GM18520 (cell line): ENCODE measurements around the gene RHBDD1.

Experiments
- ATAC-seq: cut with Tn5 transposase; IDR thresholded peaks from one replicate; pipeline ENCODE4 v1.9.1; 2021; ENCODE audit not compliant: unreplicated experiment

Gene RHBDD1

GRCh38 chr2:226835796-226836547 lies at the start of gene RHBDD1:
Gene RHBDD1 (plus strand): TSS chr2:226836054. CDS start chr2:226864694, 28,640 bp downstream.
- ATAC-seq, result peak; percentile 71

DNA sequence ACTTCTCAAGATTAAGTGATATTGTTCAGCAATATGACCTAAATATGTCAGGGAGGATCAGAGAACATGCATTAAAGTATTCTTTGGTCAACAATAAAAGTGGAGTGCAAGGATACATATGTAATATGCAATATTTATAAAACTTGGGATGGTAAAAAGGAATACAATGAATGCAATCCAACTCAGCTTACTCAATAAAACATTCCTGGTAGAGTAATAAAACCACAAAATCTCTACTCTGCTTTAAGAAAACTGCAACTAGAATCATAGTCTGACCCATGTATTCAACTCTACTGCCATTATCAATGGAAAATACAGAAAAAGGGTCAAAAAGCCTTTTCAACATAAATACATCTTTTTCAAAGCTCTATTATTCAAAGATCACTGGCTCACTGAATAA lies 47.8 kb upstream of the RHBDD1 start:
- no peak for ATAC-seq

- ATAC-seq, result no peak
These were observed 46.9 kb upstream of the RHBDD1 start for GRCh38 chr2:226788881-226789490.

DNA sequence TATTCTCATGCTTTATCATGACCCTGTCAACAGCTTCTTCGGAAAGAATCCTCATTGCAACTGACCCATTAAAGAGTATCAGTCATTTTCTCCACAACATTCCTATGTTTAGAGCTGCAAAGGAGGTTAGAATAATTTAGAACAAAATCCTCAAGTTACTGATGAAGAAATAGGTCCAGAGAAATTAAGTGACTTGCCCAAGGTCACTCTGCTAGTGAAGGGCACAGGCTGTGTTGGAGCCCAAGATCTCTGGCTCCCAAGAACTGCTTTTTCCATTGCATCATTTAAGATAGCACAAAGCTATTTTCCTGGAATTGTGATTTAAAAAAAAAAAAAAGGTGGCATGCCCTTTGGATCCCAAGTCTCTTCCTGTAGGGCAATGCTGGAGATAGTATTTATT lies 45.8 kb upstream of the RHBDD1 start:
- no peak for ATAC-seq

DNA sequence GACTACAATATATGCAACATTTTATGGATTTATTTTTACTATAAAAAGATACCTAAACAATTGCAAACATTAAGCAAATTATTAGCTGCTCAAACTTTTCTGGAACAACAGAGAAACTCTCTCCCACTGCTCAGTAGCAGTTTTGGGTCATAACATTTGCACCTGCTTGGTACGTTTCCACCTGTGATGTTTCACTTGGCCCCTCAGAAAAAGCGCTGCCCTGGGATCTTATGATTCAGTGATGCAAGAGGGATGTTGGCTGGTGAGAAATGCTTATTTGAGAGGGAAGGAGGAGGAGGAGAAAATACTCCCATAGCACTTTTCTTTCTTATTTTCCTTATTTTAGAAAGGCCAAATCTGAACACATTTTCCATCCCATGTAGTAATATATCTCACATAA lies 45.4 kb upstream of the RHBDD1 start:
- no peak for ATAC-seq

GRCh38 chr2:226791056-226791486 lies 44.8 kb upstream of the RHBDD1 start:
- ATAC-seq, result peak; percentile 42

GRCh38 chr2:226791487-226792081 lies 44.3 kb upstream of the RHBDD1 start:
- peak; percentile 96 for ATAC-seq

DNA sequence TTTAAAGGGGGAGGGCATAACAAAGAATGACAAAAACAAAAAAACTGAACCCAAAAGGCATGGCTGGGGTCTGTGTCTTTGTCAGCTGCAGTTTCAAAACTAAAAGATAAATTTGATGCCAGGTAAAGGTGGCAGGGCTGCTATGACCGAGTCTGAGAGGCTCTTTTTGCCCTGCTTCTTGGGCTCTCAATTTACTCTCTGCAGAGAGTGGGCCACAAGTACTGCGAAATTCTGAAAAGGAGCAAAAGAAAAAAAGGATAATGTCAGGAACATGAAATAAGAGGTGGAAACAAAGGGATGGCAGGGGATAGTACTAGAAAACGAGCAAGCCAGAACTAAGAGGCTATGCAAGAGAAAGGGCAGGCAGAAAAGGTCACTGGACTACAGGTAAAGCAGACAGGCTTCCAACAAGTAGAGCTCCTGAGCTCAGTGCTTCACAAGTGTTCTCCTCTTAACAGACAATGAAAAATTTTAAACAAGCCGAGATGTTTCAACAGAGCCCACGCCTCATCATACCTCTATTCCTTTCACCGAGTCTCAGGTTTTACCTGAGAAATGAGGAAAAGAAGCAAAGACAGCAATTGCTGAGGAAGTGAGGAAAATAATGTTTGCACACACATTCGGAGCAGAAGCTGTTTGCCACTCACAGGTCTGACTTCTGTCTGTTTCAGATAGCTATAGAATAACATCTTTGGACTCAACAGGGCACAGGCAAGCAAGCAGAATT lies 43.5 kb upstream of the RHBDD1 start:
- ATAC-seq, result no peak

- ATAC-seq, result no peak
These were observed 42.2 kb upstream of the RHBDD1 start for GRCh38 chr2:226793646-226794045.

GRCh38 chr2:226794196-226794661 lies 41.6 kb upstream of the RHBDD1 start:
- no peak for ATAC-seq

GRCh38 chr2:226794751-226795171 lies 41.1 kb upstream of the RHBDD1 start:
- no peak for ATAC-seq

DNA sequence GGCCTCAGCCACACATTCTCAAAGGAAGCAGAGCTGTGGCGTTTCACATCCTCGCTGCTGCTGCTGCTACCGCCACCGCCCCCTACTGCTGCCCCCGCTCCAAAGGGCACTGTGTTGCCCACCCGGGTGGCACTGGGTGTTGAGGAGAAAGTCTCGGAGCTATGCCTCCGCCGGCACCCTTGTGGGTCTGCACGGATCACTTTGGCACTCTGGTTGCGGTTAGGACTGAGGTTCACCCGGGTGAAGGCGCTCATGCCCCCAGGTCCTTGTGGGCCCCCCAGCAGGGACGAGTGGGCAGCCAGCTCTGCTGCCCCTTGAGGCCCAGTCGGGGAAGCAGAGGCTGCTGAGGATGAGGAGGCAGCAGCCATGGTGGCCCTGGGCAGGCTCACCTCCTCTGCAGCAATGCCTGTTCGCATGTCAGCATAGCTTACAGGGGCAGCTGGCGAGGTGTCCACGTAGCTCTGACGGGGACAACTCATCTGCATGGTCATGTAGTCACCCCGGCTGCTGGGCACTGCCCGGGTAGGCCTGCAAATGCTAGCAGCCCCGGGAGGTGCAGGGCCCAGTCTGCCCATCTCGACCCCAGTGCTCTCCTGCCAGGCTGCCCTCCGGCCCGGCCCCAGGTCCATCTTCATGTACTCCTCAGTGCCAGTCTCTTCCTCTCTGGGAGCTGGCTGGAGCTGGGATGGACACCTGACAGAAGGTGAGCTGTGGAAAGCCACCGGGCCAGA lies 40.4 kb upstream of the RHBDD1 start:
- no peak for ATAC-seq

DNA sequence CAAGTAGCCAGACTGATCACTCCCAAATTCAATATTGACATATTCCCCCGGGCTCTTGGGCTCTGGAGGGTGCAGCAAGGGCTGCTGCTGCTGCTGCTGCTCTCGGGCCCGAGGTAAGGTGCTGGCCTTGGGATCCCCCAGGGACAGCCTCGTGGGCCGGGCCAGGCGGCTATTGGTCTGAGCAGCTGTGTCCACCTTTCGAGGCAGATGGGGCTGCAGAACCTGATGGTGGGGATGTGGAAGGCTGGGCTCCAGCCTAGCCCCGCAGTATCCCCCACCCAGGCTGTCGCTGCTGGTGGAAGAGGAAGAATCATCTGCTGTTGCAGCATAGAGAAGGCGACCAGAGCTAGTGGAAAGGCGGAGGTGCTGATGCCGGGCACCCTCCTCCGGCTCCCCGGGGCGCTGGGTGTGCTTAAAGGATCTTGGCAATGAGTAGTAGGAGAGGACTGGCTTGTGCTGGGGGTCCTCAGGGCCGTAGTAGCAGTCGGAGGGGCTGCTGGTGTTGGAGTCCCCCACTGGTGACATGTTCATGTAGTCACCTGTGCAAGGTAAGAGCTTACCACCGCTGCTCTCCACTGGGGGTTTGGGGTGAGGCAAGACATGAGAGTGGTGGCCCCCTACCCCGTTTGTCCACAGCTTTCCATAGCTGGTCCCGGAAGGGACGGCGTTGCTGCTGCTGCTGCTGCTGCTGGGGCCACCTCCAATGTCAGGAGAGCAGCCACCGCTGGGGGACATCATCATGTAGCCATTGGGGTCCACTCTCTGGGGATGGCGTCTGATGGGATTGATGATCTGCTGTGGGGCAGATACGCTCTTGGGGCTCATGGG lies 39.6 kb upstream of the RHBDD1 start:
- no peak for ATAC-seq

GRCh38 chr2:226796840-226797288 lies 39.0 kb upstream of the RHBDD1 start:
- ATAC-seq, result no peak

GRCh38 chr2:226797289-226797988 lies 38.4 kb upstream of the RHBDD1 start:
- ATAC-seq, result no peak

- ATAC-seq, result no peak
These were observed 37.8 kb upstream of the RHBDD1 start for GRCh38 chr2:226797989-226798421.

DNA sequence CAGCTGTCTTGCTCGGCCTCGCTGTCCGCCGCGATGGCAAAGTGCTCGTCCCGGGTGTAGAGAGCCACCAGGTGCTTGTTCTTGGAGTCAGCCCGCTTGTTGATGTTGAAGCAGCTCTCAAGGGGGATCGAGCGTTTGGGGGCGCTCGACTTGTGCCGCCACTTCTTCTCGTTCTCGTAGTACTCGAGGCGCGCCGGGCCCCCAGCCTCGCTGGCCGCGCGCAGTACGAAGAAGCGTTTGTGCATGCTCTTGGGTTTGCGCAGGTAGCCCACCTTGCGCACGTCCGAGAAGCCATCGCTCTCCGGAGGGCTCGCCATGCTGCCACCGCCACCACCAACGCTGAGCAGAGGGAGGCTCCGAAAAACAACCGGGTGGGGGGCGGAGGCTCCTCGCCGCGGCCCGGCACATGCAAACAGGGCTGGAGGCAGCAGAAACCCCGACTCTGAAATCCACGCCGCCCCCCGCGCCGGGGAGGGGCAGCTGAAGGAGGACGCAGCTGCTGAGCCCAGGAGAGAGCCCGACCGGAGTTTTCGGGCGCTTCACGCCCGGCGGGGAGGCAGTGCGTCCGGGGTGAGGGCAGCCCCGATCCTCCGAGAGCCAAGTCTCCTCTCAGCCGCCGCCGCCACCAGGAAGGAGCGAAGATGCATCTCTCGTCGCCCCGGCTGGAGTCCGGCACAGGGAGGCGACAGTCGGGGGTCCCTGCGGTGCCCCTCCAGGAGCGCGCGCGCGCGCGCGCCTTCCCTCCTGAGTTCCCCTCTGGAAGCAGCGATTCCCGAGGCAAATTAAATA lies 37.2 kb upstream of the RHBDD1 start:
- no peak for ATAC-seq

GRCh38 chr2:226799211-226799975 lies 36.5 kb upstream of the RHBDD1 start, which contains the start of gene IRS1:
Gene IRS1 (minus strand): TSS chr2:226799820. CDS start chr2:226798738, 1,082 bp downstream.
- no peak for ATAC-seq
